ENCODE data around the gene TNS4.

GRCh38 chr17:40518401-40519088 is 17.1 kb upstream of the TNS4 start:
- TF ChIP-seq POLR2A (IDR thresholded peaks at IDR 0.05) = no peak
- TF ChIP-seq CTCF (IDR thresholded peaks at IDR 0.05) = no peak

All from esophagus squamous epithelium (tissue), 4 donors.